Stimulated activated CD4-positive, alpha-beta T cell treated with anti-CD3 and anti-CD28 coated beads, TNF-alpha, amount 100 ng/mL, for 48 hours (primary cell): ENCODE data around the gene ARVCF.

Source experiments
- DNase-seq, 3 donors: peaks; one replicate each; pipeline ENCODE4 v3.0.0-alpha.2; 2020; ENCODE audit warnings: low read depth in 3 of 3

Gene ARVCF

DNA sequence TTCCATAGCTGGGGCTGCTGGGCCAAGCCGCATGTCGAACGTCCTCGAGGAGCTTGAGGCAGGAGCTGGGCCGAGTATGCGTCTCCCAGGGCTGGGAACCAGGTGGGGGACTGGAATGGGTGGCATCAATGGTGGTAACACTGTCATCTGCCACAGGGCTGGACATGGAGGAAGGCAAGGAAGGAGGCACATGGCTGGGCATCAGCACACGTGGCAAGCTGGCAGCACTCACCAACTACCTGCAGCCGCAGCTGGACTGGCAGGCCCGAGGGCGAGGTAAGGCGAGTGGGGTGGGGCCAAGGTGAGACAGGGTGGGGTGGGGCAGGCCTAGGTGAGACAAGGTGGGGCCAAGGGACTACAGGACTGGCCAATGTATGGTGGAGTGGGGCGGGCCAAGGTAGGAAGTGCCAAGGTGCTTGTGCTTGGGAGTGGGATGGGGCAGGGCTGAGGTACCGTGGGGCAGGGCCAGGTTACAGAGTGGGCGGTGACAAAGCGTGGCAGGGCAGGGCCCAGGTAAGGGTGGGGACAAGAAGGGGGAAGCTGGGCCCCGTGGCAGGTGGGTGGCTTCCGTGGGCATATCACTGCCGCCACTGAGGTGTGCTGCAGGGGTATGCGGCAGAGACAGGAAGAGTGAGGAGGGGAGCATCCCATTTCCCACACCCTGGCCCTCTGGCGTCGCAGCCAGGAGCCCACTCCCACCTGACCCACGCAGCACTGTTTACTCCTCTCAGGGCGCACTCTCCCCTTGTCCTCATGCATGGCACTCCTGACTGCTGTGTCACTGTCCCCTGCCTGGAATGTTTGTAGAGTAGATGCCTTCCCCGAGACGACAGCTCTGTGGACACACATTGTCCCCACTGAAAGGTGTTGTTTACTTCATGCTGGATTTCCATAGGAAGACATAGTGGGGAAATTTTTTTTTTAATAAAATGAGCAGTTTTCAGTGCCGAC lies 36.0 kb upstream of the ARVCF start:
- DNase-seq: no peak

DNA sequence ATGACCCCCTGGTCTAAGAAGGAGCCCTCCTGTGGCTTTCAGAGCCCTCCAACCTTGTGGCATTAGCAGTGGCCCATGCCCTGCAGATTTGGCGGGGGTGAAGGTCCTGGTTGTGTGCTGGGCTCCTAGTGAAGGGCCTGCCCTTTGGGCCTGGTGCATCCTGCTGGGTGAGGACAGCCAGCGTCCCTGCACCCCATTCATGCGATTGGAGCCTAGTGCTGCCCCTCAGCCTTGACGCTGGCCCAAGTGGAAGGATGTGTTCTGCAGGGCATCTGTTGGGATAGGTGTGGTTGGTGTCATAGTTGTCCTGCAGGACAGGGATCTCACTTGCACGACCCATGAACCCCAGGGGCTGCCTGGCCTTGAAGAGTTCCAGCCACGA lies 35.3 kb upstream of the ARVCF start:
- no peak for DNase-seq

DNA sequence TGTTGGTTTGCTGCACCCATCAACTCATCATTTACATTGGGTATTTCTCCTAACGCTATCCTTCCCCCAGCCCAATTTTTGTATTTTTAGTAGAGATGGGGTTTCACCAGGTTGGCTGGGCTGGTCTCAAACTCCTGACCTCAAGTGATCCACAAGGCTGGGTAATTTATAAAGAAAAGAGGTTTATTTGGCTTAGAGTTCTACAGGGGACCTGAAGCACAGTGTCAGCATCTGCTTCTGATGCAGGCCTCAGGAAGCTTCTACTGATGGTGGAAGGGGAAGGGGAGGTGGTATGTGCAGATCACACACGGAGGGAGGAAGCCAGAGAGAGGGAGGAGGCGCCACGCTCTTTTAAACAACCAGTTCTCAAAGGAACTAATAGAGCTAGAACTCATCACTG lies 30.1 kb upstream of the ARVCF start:
- no peak for DNase-seq

DNA sequence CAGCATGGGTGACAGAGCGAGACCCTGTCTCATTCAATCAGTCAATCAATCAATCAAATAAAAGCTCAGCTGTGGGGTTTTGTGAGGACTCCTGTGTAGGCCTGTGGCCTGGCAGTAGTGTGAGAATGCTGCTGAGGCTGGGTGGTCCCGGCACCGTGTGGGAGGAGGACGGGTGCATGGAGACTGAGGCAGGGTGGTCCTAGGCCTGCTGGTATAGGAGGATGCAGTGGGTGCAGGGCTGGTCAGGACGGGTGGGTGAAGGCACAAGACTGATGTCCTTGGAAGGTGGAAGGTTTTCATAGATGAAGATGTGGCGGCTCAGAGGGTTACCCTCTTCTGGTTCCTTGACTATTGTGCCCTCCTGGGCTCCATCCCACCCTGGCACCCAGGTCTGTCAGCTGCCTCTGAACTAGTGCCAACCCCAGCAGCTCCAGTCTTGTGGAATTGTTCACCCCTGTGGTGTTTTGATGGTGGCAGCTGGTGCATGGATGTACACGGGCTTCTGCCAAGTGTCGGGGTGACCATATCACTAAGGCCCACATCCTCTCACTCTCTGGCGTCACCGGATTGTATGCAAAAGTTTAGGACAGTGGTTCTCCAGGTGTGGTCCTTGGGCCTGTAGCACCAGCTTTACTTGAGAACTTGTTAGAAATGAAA lies 28.0 kb upstream of the ARVCF start:
- no peak for DNase-seq

DNA sequence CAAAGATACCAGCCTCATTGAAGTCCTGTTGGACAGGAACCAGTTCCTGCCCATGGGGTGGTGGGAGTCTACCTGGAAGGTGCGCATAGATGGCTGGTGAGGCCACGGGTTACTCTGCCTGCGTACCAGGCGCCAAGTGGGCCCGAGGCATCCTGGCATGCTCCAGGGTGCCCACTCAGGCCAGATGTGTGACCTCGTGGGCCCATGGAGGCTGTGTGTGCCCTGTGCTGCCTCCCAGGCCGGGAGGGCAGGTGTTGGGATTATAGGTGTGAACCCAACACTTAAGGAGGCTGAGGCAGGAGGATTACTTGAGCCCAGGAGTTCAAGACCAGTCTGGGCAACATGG lies 27.3 kb upstream of the ARVCF start:
- DNase-seq: no peak

DNA sequence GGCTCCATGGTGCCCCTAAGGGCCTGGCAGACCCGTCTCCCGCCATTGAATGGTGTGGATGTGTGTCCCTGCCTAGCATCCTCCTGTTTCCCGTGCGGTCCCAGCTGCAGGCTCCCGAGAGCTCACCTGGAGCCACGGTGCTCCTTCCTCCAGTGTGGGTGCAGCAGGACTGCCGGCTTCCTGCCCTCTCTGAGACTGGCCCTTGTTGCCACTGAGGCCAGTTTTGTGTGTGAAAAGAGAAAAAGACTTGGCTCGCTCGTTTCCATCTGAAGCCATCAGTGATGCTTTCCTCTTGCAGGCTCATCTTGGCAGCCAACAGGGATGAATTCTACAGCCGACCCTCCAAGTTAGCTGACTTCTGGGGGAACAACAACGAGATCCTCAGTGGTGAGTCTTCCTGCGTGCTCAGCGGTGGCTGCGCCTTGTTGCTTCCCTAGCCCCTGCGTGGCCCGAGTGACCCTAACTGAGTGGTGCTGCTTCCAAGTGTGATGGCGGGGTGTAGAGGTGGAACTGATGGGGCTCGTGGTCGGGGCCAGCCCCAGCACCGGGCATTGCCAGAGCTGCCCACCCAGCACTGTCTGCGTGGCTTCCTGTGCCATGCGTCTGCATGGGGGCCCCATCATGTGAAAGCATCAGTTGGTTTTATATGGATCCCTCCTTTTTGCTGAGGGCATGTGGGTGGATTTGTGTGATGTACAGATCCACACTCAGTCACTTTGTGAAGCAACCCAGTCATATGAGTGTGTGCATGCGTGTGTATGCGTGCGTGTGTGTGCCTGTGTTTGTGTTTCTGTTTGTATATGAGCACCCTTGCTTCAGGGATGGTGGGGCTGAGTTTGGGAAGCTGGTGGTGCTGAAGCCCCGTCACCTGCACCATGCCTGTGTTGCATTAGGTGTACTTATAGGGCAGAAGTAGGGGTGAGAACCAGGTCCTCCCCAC lies 26.7 kb upstream of the ARVCF start:
- no peak for DNase-seq

DNA sequence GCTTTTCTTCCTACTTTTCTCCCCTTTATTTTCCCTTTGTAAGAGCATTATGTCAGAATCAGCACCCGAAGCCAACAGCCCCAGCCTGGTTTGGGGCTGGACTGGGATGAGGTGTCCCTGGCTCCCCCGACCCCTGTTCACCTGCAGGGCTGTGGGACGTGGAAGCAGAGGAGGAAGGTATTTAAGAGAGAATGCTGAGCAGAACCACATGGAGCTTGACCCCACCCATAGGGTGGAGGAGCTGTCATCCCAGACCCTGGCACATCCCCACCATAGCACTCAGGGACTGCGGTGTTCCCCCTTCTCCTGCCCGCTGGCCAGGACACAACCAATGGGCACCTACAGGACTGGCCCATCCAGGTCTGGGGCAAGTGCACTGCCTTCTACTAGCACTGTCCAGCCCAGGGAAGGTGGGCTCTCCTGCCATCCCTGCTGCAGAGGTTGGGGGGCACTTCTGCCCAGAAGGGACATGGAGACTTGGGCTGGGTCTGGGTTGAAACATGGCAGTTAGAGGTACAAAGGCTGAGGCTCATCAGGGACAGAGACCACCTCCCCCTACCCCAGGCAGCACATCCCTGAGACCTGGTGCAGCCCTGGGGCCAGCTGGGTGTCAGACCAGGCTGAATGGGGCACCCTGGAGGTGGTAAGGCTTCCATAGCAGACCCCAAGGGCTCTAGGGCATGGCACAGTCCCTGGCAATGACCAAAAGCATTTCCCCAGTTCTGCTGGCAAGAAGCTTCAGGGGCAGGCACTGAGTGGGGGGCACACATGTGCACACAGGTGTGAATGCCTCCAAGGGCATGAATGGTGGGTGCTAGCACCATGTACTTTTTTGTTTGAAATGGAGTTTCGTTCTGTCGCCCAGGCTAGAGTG lies 23.9 kb upstream of the ARVCF start:
- DNase-seq: no peak

DNA sequence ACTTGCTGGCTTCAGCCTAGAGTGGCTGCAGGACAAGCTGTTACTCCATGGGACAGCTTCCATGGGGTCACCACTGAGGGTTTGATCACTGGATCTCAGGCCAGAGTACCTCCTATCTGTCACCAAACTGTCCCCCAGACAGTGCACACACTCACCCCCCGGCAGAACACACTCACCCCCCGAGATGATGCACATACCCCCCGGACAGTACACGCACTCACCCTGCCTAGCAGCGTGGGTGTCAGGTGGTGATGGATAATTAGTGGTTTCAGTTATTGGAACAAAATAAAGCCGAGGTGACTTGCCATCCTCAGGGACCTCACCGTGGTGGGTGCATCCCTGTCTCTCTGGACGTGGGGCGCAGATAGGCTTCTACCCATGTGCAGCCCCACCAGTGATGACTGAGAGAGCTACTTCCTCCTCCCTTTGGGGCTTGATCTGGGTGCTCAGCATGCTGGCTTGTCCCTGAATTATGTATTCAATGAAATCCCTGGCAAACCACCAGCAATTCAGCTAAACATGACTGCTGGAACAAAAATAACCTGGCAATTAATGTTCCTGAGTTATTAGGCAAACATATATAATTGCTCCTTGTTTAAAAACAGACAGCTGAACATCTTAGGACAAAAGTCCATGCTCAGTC lies 23.2 kb upstream of the ARVCF start:
- no peak for DNase-seq

DNA sequence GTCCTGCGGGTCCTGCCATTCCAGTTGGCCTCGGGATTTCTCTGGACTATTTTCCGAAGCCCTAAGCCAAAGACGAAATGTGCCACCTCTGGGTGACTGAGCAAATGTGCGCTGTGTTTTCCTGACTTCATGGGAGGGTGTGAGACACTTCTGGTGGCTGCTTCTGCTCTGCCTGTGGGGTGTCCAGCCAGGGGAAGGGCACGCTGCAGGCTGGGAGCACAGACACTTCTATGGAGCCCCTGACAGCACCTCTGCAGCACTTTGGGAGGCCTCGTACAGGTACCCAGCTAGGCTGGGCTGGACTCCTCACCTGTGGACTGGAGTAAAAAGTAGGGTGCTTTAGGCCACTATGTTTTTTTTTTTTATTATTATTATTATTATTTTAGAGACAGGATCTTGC lies 22.0 kb upstream of the ARVCF start:
- DNase-seq: no peak

DNA sequence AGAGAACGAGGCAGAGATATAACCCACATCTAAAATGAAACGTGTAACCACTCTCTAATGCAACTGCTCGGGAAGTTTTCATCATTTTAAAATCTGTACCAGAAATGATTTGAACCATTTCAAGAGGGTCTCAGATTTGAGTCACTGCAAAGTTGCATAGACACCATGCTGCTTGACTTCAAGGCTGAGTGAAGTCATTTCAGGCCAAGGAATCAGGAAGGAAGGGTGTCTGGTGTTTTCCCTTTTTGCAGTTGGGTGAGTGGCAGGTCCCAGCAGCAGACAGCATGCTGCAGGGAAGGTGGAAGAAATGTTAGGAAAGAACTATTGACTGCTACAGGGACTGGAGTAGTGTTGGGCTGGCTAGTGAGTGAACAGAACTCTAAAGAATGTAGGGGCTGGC lies 20.8 kb upstream of the ARVCF start:
- DNase-seq: no peak

DNA sequence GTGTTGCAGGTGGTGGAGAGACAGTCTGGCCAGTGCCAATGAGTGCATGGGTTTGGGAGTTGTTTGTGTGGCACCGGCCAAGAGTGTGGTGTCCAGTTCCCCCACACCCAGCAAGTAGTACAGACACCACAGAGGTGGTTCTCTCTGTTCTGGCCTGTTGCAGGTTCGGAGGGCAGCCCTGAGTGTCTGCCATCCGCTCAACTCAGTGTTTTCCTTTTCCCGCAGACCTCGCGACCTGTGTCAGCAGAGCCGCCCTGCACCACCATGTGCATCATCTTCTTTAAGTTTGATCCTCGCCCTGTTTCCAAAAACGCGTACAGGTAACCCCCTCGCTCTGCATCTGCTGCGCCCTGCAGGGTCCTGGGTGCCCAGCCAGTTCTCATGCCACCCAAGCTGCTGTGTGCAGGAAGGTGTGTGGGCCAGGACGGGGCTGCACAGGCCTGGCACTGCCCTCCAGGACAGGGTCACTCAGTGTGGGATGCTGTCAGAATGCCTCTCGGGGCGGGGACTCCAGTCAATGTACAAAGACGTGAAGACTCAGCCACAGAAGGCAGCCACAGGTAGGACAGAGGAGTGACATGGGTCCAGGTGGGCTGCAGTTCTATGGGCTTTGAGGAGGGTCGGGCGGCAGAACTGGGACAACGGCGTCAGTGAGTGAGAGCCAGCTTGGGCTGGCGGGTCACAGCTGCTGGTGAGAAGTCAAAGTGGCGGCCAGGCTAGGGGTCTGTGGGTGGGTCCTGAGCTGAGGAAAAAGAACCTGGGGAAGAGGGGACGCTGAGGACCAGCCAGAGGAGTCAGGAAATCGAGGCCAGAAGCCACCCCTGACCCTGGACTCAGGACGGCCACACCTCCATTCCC lies 20.1 kb upstream of the ARVCF start:
- DNase-seq: no peak

DNA sequence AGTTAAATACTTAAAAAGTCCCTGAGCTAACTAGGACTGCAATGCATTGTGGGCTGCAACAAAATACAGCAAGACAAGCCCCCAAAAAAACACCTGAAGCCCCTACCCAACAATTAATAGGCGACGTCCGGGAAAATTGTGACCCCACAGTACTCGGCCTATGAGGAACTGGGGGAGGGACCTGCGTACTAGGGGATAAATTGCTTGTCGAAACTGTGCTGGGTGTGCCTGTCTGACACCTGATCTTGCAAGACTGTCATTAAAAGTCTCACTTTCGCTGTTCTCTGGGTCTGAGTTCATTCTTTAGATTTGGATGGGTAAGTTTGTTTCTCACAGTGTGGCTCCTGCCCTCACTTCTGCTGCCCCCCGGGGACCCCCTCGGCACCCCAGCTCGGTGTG lies 19.5 kb upstream of the ARVCF start:
- no peak for DNase-seq

DNA sequence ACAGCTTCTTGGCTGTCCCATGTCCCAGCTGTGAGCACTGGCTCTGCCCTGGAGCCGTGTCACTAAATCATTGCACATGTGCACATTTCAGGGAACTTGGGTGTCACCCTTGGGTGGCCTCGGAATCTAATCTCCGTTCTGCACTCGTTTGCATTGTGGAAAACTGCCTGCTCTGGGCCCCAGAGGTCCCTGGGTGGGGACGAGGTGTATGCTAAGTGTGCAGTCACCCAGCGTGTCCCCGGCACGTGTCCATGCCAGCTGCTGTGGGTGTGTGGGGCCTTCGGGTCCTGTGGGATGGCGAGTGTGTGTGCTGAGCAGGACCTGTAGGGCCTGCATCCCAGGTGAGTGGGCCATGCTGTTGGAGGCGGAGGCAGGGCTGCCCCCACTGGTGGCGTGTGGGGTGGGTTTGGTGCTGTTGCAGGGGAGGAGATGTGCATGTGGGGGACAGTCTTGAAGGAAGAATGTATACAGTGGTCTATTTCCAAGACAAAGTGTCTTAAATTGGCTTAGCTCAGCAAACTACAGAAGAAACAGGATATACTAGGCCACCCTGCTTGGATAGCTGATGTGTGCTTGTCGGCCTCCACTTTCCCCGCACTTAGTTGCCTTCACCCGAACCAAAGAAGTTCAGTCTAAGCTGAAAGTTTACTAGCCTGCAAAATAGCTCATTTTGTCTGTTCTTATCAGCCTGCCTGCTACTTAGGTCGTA lies 18.9 kb upstream of the ARVCF start:
- no peak for DNase-seq

DNA sequence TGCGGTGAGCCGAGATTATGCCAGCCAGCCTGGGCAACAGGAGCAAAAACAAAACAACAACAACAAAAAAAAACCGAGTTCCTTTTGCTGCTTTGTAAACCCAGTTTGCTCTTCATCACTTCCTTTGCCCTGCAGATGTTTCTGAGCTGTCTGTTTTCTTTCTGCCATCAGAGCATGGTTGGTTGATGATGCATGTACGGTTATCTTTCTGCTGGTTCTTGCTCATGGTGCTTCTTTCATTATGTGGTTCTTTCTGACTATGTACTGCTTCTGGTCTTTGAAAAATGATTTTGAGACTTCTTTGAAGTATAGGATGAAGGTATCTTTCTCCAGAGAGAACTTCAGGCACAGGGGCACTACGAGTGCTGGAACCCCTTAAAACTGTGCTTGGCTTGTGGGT lies 17.5 kb upstream of the ARVCF start:
- DNase-seq: no peak

DNA sequence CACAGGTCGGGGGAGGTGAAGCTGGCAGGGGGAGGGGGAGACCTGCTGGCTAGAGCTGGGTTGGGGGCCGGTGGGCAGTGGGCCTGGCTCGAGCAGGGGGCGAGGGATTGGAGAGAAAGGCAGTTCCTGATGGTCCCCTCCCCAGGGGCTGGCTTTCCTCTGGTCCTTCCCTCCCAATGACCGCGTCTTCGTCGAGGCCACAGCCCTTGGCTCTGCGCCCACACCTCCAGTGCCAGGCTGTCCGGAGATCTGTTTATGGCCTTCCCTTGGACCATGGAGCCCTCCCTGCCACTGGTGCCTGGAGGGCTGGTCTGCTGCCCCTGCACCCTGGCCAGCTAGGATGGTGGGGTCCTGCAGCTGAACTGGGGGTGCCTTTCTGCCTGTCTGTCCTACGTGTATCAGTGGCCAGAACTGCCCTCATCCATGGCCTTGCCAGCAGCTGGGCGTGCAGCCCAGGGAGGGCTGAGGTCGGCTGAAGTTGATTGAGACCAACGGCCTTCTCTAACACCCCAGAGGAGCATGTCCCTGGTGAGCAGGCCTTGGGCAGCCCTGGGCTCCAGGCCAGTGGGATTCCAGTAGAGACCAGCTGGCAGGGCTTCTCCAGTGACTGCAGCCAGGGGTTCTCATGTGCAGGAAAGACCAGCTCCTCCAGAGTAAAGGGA lies 16.6 kb upstream of the ARVCF start:
- DNase-seq: no peak

DNA sequence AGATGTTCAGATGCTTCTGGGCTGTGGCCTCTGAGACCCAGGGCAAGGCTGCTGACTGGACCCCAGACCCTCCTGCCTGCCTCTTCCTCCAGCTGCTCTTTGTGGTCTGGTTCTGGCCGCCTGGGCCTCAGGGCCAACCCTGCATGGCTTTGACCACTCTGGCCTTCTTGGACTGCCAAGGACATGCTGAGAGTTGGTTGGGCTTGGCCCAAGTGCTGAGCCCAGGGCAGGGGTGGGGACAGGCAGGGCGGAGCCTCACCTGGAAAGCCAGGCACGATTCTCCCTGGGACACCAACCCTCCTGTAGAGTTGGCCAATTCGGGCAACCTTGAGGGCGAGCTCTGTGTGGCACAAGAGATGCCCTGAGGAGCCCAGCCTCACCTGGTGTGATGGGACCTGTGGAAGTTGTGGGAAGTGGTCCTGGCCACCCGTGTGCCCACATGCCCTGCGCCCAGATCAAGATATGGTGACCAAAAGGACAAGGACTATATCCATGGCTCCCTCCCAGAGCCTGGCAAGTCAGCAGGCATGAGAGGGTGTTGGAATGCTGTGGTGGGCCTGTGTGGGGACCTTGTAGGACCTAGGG lies 15.9 kb upstream of the ARVCF start:
- no peak for DNase-seq

DNA sequence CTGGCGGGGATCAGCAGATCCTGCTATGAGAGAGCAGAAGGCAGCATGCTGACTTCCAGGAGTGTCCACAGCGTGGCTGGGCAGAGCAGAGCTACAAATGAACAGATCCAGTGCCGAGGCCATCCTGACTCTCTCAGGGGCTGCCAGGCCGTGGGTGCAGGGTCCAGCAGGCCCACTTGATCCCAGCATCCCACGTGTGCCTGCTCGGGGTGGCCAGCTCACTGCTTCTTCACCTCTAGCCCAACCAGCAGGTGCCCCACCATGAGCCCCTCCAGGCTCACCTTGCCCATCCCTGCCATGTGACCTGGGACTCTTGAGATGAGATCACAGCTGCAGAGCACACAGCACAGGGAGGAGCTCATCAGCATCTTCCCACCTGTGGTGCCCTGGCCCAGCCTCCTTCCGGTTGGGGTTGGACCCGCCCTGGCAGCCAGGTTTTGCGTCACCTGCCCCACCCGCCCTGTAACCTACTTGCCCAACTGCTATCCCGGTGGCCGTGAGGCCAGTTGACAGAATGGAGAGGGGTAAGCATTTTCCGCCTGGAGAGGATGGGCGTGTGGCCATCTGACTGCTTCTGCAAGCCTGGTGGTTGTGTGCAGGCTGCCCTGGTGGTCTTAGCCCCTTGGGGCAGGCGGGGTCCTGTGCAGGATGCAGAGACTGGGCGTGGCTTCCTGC lies 15.2 kb upstream of the ARVCF start:
- no peak for DNase-seq
